Measurements from ENCODE around the gene ZFPL1. TPM values are rescaled to one million over a fixed set of nuclear protein-coding genes. Genes with fewer than 3 reads are reported as not detected.

ZFPL1 gene
- total RNA-seq, 4 donors from 2014 or later: 35.7 to 42.0 (median 40.6) TPM

- H3K36me3 ChIP-seq: peaks cover 0 to 35% of the 10 kb centered on the region in 2 donors
- DNase-seq (no peak), ATAC-seq (no peak)
- no peaks in the 10 kb centered on the region for H3K9me3 ChIP-seq
- intact Hi-C loops (cut with DNase I; ENCODE audit: low total_unique reads): no loop called here
- no peak overlapping the region for H3K27ac ChIP-seq
- no peak overlapping the region for H3K4me3 ChIP-seq
- H3K4me1 ChIP-seq: peaks cover 0 to 1% of the 10 kb centered on the region in 2 donors
- in situ Hi-C loops (cut with MboI; ENCODE audit: low sequenced_read_pairs in 4 of 4): no loop called here
- H3K27me3 ChIP-seq: no peaks in the 10 kb centered on the region
- TF ChIP-seq CTCF (IDR thresholded peaks at IDR 0.05 in 4 of 5, conservative IDR thresholded peaks at IDR 0.05 in 1 of 5) (no peak), POLR2A (IDR thresholded peaks at IDR 0.05) (no peak)
Observed at GRCh38 chr11:65090628-65091027, 6.6 kb downstream of the ZFPL1 start.

GRCh38 chr11:65095427-65095826 lies 11.4 kb downstream of the ZFPL1 start:
- Histone ChIP-seq H3K36me3 (no peaks in the 10 kb centered on the region), H3K9me3 (no peaks in the 10 kb centered on the region), H3K27me3 (no peaks in the 10 kb centered on the region), H3K4me1 (peaks cover 29 to 33% of the 10 kb centered on the region in 2 donors), H3K4me3 (peak overlapping the region; percentile 88 to 96 (median 89)), H3K27ac (peak overlapping the region; percentile 91 to 97 (median 93))
- ATAC-seq (no peak), DNase-seq (no peak)
- TF ChIP-seq CTCF (IDR thresholded peaks at IDR 0.05 in 4 of 5, conservative IDR thresholded peaks at IDR 0.05 in 1 of 5): no peak
- no peak for TF ChIP-seq POLR2A (IDR thresholded peaks at IDR 0.05)
- in situ Hi-C loops (cut with MboI; ENCODE audit: low sequenced_read_pairs in 4 of 4) (no loop called here), intact Hi-C loops (cut with DNase I; ENCODE audit: low total_unique reads) (loop anchor here (5.0 kb wide), 2 partner anchors 68 to 178 kb away; partner anchors contain the start of genes ATG2A and SNX15)

DNA sequence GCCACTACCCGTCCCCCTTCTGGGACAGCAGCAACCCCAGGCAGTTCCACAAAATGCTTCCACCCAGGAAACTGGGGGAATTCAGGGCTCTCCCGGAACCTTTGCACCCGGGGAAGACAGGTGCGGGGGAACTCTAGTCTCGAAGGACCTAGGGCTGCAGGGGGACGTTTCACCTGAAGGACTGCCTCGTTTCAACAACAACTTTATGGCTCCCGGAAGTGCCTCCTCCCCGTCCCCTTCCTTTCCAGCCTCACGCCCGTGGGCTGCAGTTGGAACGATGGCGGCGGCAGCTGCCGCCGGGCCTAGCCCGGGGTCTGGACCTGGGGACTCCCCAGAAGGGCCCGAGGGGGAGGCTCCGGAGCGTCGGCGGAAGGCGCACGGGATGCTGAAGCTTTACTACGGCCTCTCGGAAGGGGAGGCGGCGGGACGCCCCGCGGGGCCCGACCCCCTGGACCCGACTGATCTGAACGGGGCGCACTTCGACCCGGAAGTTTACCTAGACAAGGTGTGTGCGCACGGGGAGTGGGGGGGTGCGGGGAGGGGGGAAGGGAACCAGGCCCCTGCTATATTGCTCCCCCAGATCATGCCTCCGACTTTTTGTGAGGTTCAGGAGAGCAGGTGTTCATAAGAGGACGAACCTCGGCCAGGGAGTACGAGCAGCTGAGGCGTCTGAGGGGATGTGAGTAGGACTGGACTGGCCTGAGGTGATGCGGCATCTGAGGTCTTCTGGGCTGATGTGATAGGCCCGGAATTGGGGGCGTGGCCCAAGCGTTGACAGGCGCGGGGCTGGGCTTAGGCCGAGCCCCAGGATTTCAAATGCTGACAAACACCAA lies 12.2 kb downstream of the ZFPL1 start, which contains the start of gene VPS51:
TSS of gene VPS51 (plus strand) at position 241 of the 833 bp plus-strand sequence. CDS start at position 278, 37 bp downstream.
- DNase-seq: peak; percentile 81 to 88
- Histone ChIP-seq H3K4me3 (peak within 1 kb of the TSS; percentile 88 to 96 (median 89)), H3K9me3 (no peaks in the 10 kb centered on the region), H3K27me3 (no peaks in the 10 kb centered on the region), H3K27ac (peak within 1 kb of the TSS; percentile 91 to 97 (median 93)), H3K36me3 (no peaks in the 10 kb centered on the region), H3K4me1 (peaks cover 34 to 36% of the 10 kb centered on the region in 2 donors)
- ATAC-seq: peak; percentile 93 to 96
- in situ Hi-C loops (cut with MboI; ENCODE audit: low sequenced_read_pairs in 4 of 4): no loop called here
- TF ChIP-seq POLR2A (IDR thresholded peaks at IDR 0.05): peak; percentile 47 to 72
- peak in 3 of 5 experiments; percentile 12 to 48 (median 32) for TF ChIP-seq CTCF (IDR thresholded peaks at IDR 0.05 in 4 of 5, conservative IDR thresholded peaks at IDR 0.05 in 1 of 5)
- intact Hi-C loops (cut with DNase I; ENCODE audit: low total_unique reads): loop anchor here (1.0 to 5.0 kb wide), 4 partner anchors 12 to 179 kb away; partner anchors contain the start of genes ATG2A, CDCA5, SNX15 and ZFPL1

GRCh38 chr11:65096926-65097325 lies 12.9 kb downstream of the ZFPL1 start:
- Histone ChIP-seq H3K27ac (peak overlapping the region; percentile 91 to 97 (median 93)), H3K9me3 (no peaks in the 10 kb centered on the region), H3K4me3 (peak overlapping the region; percentile 88 to 96 (median 89)), H3K36me3 (no peaks in the 10 kb centered on the region), H3K27me3 (no peaks in the 10 kb centered on the region), H3K4me1 (peaks cover 37 to 38% of the 10 kb centered on the region in 2 donors)
- no peak for DNase-seq
- no peak for TF ChIP-seq CTCF (IDR thresholded peaks at IDR 0.05 in 4 of 5, conservative IDR thresholded peaks at IDR 0.05 in 1 of 5)
- TF ChIP-seq POLR2A (IDR thresholded peaks at IDR 0.05): no peak
- peak in 1 of 2 donors; percentile 5 for ATAC-seq
- in situ Hi-C loops (cut with MboI; ENCODE audit: low sequenced_read_pairs in 4 of 4) (no loop called here), intact Hi-C loops (cut with DNase I; ENCODE audit: low total_unique reads) (loop anchor here (1.0 to 5.0 kb wide), 4 partner anchors 13 to 180 kb away; partner anchors contain the start of genes ATG2A, CDCA5, SNX15 and ZFPL1)
